ENCODE measurements around the gene XYLB.
A peak's percentile ranks its signal among the peaks of the same experiment; 100 is the strongest.

XYLB gene

GRCh38 chr3:38454884-38455638 is 108.5 kb downstream of the XYLB start:
- DNase-seq (ENCODE audit: low read depth), result peak; percentile 12

- DNase-seq (ENCODE audit: low read depth), result no peak
Measured at GRCh38 chr3:38455639-38456430, 109.2 kb downstream of the XYLB start.

GRCh38 chr3:38457111-38458003 is 110.8 kb downstream of the XYLB start:
- no peak for DNase-seq (ENCODE audit: low read depth)

- no peak for DNase-seq (ENCODE audit: low read depth)
Measured at GRCh38 chr3:38458796-38459498, 112.4 kb downstream of the XYLB start.

- no peak for DNase-seq (ENCODE audit: low read depth)
Measured at GRCh38 chr3:38459499-38460048, 113.0 kb downstream of the XYLB start.

- DNase-seq (ENCODE audit: low read depth), result no peak
Measured at GRCh38 chr3:38460377-38461270, 114.0 kb downstream of the XYLB start.

Data from T-helper 22 cell (primary cell).